Esophagus muscularis mucosa (tissue), 4 donors: Measurements from ENCODE around the gene AIFM3. TPM values are rescaled to one million over a fixed set of nuclear protein-coding genes. Genes with fewer than 3 reads are reported as not detected.

Experiments used
- DNase-seq: peaks from one replicate; pipeline ENCODE4 v3.0.0-alpha.2; 2017; ENCODE audit errors: extremely low spot score
- H3K27ac ChIP-seq, 4 donors: fragments of 200-600 bp; sonication (generic); replicated peaks in 1 of 4; 1 replicate in 3 of 4; 2 replicates in 1 of 4; pipeline ENCODE4 v1.5.1; 2016 to 2019; ENCODE audit warnings: mild to moderate bottlenecking in 1 of 4
- H3K27me3 ChIP-seq, 4 donors: fragments of 200-600 bp; sonication (generic); one replicate each; pipeline versions ENCODE4 v1.5.1 to v1.6.0; 2016 to 2019
- H3K36me3 ChIP-seq, 4 donors: fragments of 200-600 bp; sonication (generic); one replicate each; pipeline ENCODE4 v1.5.1; 2016 to 2019
- H3K4me1 ChIP-seq, 4 donors: fragments of 200-600 bp; sonication (generic); one replicate each; pipeline ENCODE4 v1.5.1; 2016 to 2019
- H3K4me3 ChIP-seq, 4 donors: fragments of 200-600 bp; sonication (generic); 1 replicate in 2 of 4; 2 replicates in 2 of 4; pipeline ENCODE4 v1.5.1; 2016 to 2019; ENCODE audit warnings: mild to moderate bottlenecking in 4 of 4, moderate library complexity in 1 of 4
- H3K9me3 ChIP-seq, 4 donors: fragments of 200-600 bp; sonication (generic); 1 replicate in 3 of 4; 2 replicates in 1 of 4; pipeline ENCODE4 v1.5.1; 2016 to 2019
- EP300 ChIP-seq: sonication (generic); formaldehyde crosslinking; IDR thresholded peaks from one replicate; pipeline ENCODE4 v1.6.1; 2017; ENCODE audit warnings: antibody characterized with exemption
- POLR2A ChIP-seq: fragments of 450-650 bp; IDR thresholded peaks from one replicate; pipeline ENCODE4 v1.6.1; 2017; ENCODE audit warnings: antibody characterized with exemption, moderate library complexity, mild to moderate bottlenecking, low read depth
- POLR2AphosphoS5 ChIP-seq, 2 donors: sonication (generic); formaldehyde crosslinking; IDR thresholded peaks; one replicate each; pipeline ENCODE4 v1.6.1; 2017; ENCODE audit warnings: antibody characterized with exemption in 2 of 2
- WGBS: methylation state at CpG from one replicate; pipeline ENCODE4 v1.1.5; 2018; 5-methylcytosine and 5-hydroxymethylcytosine counted together
- intact Hi-C: fragments of 100-400 bp; cut with DNase I; formaldehyde crosslinking; loops from one replicate; pipeline ENCODE4 v1.15.1; 2023
- total RNA-seq, 4 donors: library from RNA; depleted of rRNA; stranded (reverse); fragments of >200 nt; gene quantifications; one replicate each; pipeline versions ENCODE4 v1.1.0 to v1.2.1, GENCODE V29; 2016
- TF ChIP-seq, protein P1 (sequence below), 3 experiments: fragments of 200-600 bp in 2 of 3; fragments of 450-650 bp in 1 of 3; sonication (generic) in 2 of 3; IDR thresholded peaks; one replicate each; pipeline ENCODE4 v1.5.1; 2017 to 2019; ENCODE audit warnings: antibody characterized with exemption in 3 of 3, mild to moderate bottlenecking in 2 of 3, moderate library complexity in 1 of 3

Gene AIFM3
- total RNA-seq, 4 donors from 2014 or later: 0.92 to 1.7 (median 1.4) TPM

DNA sequence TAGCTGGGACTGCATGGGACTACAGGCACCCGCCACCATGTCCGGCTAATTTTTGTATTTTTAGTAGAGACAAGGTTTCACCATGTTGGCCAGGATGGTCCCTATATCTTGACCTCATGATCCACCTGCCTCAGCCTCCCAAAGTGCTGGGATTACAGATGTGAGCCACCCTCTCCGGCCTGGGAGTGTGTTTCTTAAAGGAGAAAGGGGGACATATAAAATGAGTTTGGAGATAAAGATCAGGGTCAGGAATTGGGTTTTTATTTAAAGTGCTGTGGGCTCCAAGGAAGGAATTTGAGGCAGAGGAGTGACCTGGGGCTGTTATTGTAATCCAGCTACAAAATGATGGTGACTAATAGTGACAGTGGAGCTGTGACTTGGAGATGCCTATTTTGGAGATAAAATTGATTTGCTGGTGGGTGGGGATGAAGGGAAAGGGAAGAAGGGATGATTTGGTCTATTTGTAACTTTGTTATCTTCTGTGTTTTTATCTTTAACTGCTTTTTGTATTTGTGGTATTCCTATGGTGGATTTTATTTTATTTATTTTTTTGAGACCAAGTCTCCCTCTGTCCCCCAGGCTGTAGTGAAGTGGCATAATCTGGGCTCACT lies 44.8 kb upstream of the AIFM3 start:
- Histone ChIP-seq H3K36me3 (no peaks in the 10 kb centered on the region), H3K9me3 (no peaks in the 10 kb centered on the region), H3K4me1 (peaks cover 39 to 73% (median 71%) of the 10 kb centered on the region in 4 donors), H3K4me3 (no peak overlapping the region), H3K27me3 (no peaks in the 10 kb centered on the region), H3K27ac (peak overlapping the region in 1 of 4 donors; percentile 7)
- 67% methylated on average over 3 of the region's 3 CpGs for WGBS
- intact Hi-C loops: no loop called here
- DNase-seq: no peak
- TF ChIP-seq, protein P1, sequence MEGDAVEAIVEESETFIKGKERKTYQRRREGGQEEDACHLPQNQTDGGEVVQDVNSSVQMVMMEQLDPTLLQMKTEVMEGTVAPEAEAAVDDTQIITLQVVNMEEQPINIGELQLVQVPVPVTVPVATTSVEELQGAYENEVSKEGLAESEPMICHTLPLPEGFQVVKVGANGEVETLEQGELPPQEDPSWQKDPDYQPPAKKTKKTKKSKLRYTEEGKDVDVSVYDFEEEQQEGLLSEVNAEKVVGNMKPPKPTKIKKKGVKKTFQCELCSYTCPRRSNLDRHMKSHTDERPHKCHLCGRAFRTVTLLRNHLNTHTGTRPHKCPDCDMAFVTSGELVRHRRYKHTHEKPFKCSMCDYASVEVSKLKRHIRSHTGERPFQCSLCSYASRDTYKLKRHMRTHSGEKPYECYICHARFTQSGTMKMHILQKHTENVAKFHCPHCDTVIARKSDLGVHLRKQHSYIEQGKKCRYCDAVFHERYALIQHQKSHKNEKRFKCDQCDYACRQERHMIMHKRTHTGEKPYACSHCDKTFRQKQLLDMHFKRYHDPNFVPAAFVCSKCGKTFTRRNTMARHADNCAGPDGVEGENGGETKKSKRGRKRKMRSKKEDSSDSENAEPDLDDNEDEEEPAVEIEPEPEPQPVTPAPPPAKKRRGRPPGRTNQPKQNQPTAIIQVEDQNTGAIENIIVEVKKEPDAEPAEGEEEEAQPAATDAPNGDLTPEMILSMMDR (IDR thresholded peaks at IDR 0.05): no peak
- TF ChIP-seq POLR2AphosphoS5 (IDR thresholded peaks at IDR 0.05): no peak
- no peak for TF ChIP-seq POLR2A
- no peak for TF ChIP-seq EP300

DNA sequence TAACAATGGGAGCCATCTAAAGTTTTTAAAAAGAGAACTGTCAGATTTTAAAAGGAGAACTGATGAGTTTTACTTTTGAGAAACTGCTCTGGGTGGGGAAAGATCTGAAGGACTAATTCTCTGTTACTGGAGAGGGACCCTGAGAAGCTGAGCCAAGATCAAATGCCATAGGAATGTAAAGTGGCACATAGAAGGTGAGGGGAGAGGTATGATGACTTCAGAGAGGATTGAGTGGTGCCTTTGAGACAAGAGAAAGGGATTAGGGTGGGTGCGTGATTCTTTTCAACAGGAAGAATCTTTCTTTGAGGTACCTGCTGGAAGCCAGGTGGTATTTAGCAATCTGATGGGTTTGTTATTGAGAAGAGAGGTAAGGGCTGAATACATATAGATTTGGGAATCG lies 40.8 kb upstream of the AIFM3 start:
- intact Hi-C loops: no loop called here
- no peaks in the 10 kb centered on the region for H3K27me3 ChIP-seq
- H3K9me3 ChIP-seq: no peaks in the 10 kb centered on the region
- peaks cover 26 to 75% (median 65%) of the 10 kb centered on the region in 4 donors for H3K4me1 ChIP-seq
- TF ChIP-seq POLR2AphosphoS5 (IDR thresholded peaks at IDR 0.05) (no peak), EP300 (no peak), POLR2A (no peak)
- TF ChIP-seq, protein P1 (IDR thresholded peaks at IDR 0.05): no peak
- no peak overlapping the region for H3K4me3 ChIP-seq
- no peaks in the 10 kb centered on the region for H3K36me3 ChIP-seq
- no peak for DNase-seq
- 68% methylated on average over 2 of the region's 2 CpGs for WGBS
- H3K27ac ChIP-seq: no peak overlapping the region

DNA sequence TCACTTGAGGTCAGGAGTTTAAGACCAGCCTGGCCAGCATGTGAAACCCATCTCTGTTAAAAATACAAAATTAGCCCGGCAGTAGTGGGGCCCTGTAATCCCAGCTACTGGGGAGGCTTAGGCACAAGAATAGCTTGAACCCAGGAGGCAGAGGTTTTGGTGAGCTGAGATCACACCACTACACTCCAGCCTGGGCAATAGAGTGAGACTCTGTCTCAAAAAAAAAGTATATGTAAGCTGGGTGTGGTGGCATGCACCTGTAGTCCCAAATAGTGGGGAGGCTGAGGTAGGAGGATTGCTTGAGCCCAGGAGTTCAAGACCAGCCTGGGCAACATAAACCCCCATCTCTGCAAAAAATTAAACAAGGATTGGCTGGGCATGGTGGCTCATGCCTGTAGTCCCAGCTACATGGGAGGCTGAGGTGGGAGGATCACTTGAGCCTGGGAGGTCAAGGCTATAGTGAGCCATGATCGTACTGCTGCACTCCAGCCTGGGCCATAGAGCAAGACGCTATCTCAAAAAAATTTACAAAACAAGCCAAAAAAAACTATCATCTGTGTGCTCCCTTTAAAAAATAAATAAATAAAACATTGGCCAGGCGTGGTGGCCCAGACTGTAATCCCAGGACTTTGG lies 39.0 kb upstream of the AIFM3 start:
- Histone ChIP-seq H3K36me3 (peaks cover 0 to 1% (median 0%) of the 10 kb centered on the region in 4 donors), H3K9me3 (no peaks in the 10 kb centered on the region), H3K4me3 (no peak overlapping the region), H3K27me3 (no peaks in the 10 kb centered on the region), H3K4me1 (peaks cover 20 to 76% (median 59%) of the 10 kb centered on the region in 4 donors), H3K27ac (no peak overlapping the region)
- TF ChIP-seq EP300 (no peak), POLR2AphosphoS5 (IDR thresholded peaks at IDR 0.05) (no peak), POLR2A (no peak)
- TF ChIP-seq, protein P1 (IDR thresholded peaks at IDR 0.05): no peak
- intact Hi-C loops: no loop called here
- DNase-seq: no peak
- WGBS: 84% methylated on average over 4 of the region's 4 CpGs

DNA sequence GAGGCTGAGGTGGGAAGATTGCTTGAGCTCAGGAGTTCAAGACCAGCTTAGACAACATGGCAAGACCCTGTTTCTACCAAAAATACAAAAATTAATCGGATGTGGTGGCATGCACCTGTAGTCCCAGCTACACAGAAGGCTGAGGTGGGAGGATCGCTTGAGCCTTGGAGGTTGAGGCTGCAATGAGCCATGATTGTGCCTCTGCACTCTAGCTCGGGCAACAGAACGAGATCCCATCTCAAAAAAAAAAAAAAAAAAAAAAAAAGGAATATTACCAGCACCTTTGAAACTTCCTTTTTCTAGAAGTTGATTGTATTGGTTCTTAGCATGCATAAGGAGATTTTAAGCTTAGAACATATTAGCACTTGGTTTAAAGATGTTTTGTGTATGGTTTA lies 38.5 kb upstream of the AIFM3 start:
- 88% methylated on average over 4 of the region's 4 CpGs for WGBS
- no peaks in the 10 kb centered on the region for H3K27me3 ChIP-seq
- no peak overlapping the region for H3K27ac ChIP-seq
- H3K4me3 ChIP-seq: no peak overlapping the region
- TF ChIP-seq EP300 (no peak), POLR2A (no peak), POLR2AphosphoS5 (IDR thresholded peaks at IDR 0.05) (no peak)
- TF ChIP-seq, protein P1 (IDR thresholded peaks at IDR 0.05): no peak
- H3K4me1 ChIP-seq: peaks cover 20 to 77% (median 54%) of the 10 kb centered on the region in 4 donors
- no peak for DNase-seq
- H3K9me3 ChIP-seq: no peaks in the 10 kb centered on the region
- intact Hi-C loops: no loop called here
- H3K36me3 ChIP-seq: peaks cover 0 to 5% (median 0%) of the 10 kb centered on the region in 4 donors
